Large intestine (tissue), 3 donors: ENCODE data around the gene STEEP1. TPM values are rescaled to one million over a fixed set of nuclear protein-coding genes. Genes with fewer than 3 reads are reported as not detected.
"Not testable (repeated sequence)": the region's sequence is repeated elsewhere in the genome, so short reads cannot be mapped to it uniquely, and the experiment has no call there.

ENCODE experiments used
- DNase-seq, 2 donors: peaks; one replicate each; pipeline versions ENCODE4 v3.0.0 to v3.0.0-alpha.2; 2013
- H3K27ac ChIP-seq: one replicate; pipeline ENCODE4 v1.5.1; 2013; ENCODE audit warnings: low read length
- H3K27me3 ChIP-seq: 2 replicates; pipeline ENCODE4 v1.6.1; 2013; ENCODE audit warnings: low read length; ENCODE audit not compliant: control insufficient read depth, insufficient read depth
- H3K36me3 ChIP-seq: 2 replicates; pipeline ENCODE4 v1.6.1; 2013; ENCODE audit warnings: low read length; ENCODE audit not compliant: control insufficient read depth, insufficient read depth
- H3K4me1 ChIP-seq: one replicate; pipeline ENCODE4 v1.6.1; 2013; ENCODE audit warnings: low read length; ENCODE audit not compliant: control insufficient read depth, insufficient read depth
- H3K4me3 ChIP-seq: one replicate; pipeline ENCODE4 v1.5.1; 2013; ENCODE audit warnings: low read length
- H3K9me3 ChIP-seq: one replicate; pipeline ENCODE4 v1.6.1; 2013; ENCODE audit warnings: mild to moderate bottlenecking, low read depth, low read length, moderate library complexity; ENCODE audit not compliant: control insufficient read depth
- WGBS: methylation state at CpG from one replicate; pipeline ENCODE4 v1.1.5; 2013; ENCODE audit warnings: low lambda C conversion rate; ENCODE audit not compliant: insufficient coverage; 5-methylcytosine and 5-hydroxymethylcytosine counted together
- polyA plus RNA-seq: library from polyadenylated mRNA; unstranded; fragments of 120-200 nt; gene quantifications from one replicate; pipeline ENCODE4 v1.2.1, GENCODE V29; 2013

Gene STEEP1
- polyA plus RNA-seq, 1 donor, result 24.5 TPM

GRCh38 chrX:119503484-119503861 lies 61.7 kb downstream of the STEEP1 start:
- H3K27ac ChIP-seq, result peak overlapping the region; percentile 95
- H3K9me3 ChIP-seq, result no peaks in the 10 kb centered on the region
- no peaks in the 10 kb centered on the region for H3K36me3 ChIP-seq
- H3K4me3 ChIP-seq, result no peak overlapping the region
- H3K27me3 ChIP-seq, result no peaks in the 10 kb centered on the region
- WGBS, result no CpG with 5 or more reads among the region's 2 CpGs
- no peak for DNase-seq
- peaks cover 45% of the 10 kb centered on the region for H3K4me1 ChIP-seq

GRCh38 chrX:119502727-119503483 lies 62.3 kb downstream of the STEEP1 start:
- DNase-seq, result peak; percentile 71 to 90
- no peaks in the 10 kb centered on the region for H3K36me3 ChIP-seq
- no peak overlapping the region for H3K4me3 ChIP-seq
- H3K4me1 ChIP-seq, result peaks cover 45% of the 10 kb centered on the region
- peak overlapping the region; percentile 95 for H3K27ac ChIP-seq
- no peaks in the 10 kb centered on the region for H3K9me3 ChIP-seq
- WGBS, result no CpG with 5 or more reads among the region's 11 CpGs
- no peaks in the 10 kb centered on the region for H3K27me3 ChIP-seq

DNA sequence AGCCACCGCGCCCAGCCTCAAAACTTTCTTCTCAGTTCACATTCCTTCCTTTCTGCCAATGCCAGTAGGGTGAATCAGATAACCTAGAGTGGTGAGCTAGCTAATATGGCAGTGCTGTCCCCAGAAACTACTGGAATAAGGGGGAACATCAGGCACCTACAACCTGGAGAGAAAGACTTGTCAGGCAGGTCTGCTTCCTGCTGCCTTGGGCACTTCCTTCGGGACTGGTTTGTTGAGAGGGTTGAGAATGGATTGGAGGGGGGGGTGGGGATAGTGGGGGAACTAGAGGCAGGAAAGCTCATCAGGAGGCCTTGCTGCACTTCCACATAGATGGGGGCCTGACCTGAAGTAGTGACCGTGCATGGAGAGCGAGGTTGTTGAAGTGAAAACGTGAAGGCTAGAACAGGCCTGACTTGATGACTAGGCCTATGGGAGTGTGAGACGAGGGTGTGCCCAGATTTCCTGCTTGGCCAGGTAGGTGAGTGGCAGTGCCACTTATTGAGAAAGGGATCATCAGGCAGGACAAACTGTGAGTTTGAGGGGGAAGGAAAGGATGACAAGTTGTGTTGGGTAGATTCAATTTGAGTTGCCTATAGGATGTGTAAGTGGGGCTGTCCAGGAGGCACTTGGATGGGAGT lies 63.6 kb downstream of the STEEP1 start:
- WGBS, result no CpG with 5 or more reads among the region's 7 CpGs
- Histone ChIP-seq H3K9me3 (no peaks in the 10 kb centered on the region), H3K4me1 (peaks cover 41% of the 10 kb centered on the region), H3K27ac (peak overlapping the region; percentile 95), H3K27me3 (no peaks in the 10 kb centered on the region), H3K36me3 (no peaks in the 10 kb centered on the region), H3K4me3 (no peak overlapping the region)
- DNase-seq, result no peak

DNA sequence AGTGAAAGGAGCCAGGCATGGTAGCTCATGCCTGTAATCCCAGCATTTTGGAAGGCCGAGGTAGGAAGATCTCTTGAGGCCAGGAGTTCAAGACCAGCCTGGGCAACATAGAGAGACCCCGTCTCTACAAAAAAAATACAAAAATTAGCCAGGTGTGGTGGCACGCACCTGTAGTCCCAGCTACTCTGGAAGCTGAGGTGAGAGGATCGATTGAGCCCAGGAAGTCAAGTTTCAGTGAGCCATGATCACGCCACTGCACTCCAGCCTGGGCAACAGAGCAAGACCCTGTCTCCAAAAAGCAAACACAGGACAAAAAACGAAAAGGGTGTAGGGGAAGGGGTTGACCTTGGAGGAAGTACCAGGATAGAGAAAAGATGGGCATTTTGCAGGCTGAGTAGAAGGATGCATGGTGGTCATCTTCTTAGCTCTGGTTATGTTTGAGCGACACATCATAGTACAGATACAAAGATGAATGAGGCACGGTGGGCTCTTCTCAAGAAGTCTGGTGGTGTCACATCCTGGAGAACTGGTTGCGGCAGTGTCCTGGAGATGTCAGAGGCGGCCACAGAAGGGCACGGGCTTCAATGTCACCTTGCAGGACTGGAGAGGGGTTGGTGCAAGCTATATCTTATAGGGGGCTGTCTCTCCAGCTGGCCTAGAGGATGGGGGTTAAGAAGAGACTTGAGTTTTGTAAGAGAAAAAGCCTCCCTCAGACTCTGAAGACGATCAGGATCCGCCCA lies 65.0 kb downstream of the STEEP1 start:
- no peaks in the 10 kb centered on the region for H3K36me3 ChIP-seq
- H3K4me1 ChIP-seq, result peaks cover 50% of the 10 kb centered on the region
- H3K27ac ChIP-seq, result peak overlapping the region; percentile 56
- no peak for DNase-seq
- no peaks in the 10 kb centered on the region for H3K27me3 ChIP-seq
- WGBS, result no CpG with 5 or more reads among the region's 13 CpGs
- H3K4me3 ChIP-seq, result no peak overlapping the region
- H3K9me3 ChIP-seq, result no peaks in the 10 kb centered on the region

DNA sequence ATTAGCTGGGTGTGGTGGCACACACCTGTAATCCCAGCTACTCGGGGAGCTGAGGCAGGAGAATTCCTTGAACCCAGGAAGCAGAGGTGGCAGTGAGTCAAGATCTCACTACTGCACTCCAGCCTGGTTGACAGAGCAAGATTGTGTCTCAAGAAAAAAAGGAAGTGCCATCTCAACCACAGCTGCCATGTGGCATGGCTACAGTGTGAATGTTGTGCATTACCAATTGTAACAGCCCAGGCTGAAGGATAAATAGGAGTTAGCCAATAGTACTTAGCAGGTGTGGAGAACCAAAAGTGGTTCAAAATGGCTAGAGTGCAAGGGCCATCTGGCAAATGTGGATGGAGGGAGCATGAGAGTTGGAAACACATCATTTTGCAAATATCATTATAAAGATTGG lies 68.0 kb downstream of the STEEP1 start:
- H3K36me3 ChIP-seq, result no peaks in the 10 kb centered on the region
- H3K9me3 ChIP-seq, result no peaks in the 10 kb centered on the region
- no peak overlapping the region for H3K4me3 ChIP-seq
- peaks cover 36% of the 10 kb centered on the region for H3K4me1 ChIP-seq
- no peak for DNase-seq
- H3K27me3 ChIP-seq, result no peaks in the 10 kb centered on the region
- peak overlapping the region; percentile 88 for H3K27ac ChIP-seq
- WGBS, result no CpG with 5 or more reads among the region's 1 CpG

GRCh38 chrX:119495734-119496726 lies 69.2 kb downstream of the STEEP1 start:
- WGBS, result no CpG with 5 or more reads among the region's 10 CpGs
- Histone ChIP-seq H3K4me3 (no peak overlapping the region), H3K27ac (peak overlapping the region; percentile 88), H3K36me3 (no peaks in the 10 kb centered on the region), H3K4me1 (peaks cover 31% of the 10 kb centered on the region), H3K27me3 (no peaks in the 10 kb centered on the region), H3K9me3 (no peaks in the 10 kb centered on the region)
- DNase-seq, result peak; percentile 62 to 78

DNA sequence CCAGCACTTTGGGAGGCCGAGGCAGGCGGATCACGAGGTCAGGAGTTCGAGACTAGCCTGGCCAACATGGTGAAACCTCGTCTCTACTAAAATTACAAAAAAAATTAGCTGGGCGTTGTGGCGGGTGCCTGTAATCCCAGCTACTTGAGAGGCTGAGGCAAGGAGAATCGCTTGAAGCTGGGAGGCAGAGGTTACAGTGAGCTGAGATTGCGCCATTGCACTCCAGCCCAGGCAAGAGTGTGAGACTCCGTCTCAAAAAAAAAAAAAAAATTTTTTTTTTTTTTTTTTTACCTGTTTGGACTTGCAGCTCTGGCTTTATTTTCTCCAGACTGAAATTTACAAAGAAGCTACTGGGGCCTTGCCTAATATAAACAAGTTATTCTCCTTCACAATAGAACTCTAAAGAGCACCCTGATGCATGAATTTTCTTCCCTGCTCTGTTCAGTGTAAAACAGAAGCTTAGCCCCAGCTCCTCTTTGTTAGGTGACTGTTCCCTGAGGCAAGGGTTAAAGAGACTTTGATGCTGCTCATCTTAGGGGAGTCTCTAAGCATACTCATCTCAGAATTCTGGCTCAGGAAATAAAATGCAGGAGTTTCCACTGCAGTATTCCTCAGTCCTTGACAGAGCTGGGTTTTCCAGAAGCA lies 71.2 kb downstream of the STEEP1 start:
- not testable (repeated sequence) for H3K27me3 ChIP-seq, H3K36me3 ChIP-seq, H3K9me3 ChIP-seq, DNase-seq, H3K4me3 ChIP-seq
- no CpG with 5 or more reads among the region's 10 CpGs for WGBS
- peak overlapping the region; percentile 88 for H3K27ac ChIP-seq
- H3K4me1 ChIP-seq, result peaks cover 22% of the 10 kb centered on the region

GRCh38 chrX:119492463-119492862 lies 72.7 kb downstream of the STEEP1 start:
- Histone ChIP-seq H3K36me3 (no peaks in the 10 kb centered on the region), H3K27me3 (no peaks in the 10 kb centered on the region), H3K4me1 (peaks cover 22% of the 10 kb centered on the region), H3K4me3 (no peak overlapping the region), H3K27ac (no peak overlapping the region), H3K9me3 (no peaks in the 10 kb centered on the region)
- no peak for DNase-seq
- WGBS, result no CpG with 5 or more reads among the region's 2 CpGs

DNA sequence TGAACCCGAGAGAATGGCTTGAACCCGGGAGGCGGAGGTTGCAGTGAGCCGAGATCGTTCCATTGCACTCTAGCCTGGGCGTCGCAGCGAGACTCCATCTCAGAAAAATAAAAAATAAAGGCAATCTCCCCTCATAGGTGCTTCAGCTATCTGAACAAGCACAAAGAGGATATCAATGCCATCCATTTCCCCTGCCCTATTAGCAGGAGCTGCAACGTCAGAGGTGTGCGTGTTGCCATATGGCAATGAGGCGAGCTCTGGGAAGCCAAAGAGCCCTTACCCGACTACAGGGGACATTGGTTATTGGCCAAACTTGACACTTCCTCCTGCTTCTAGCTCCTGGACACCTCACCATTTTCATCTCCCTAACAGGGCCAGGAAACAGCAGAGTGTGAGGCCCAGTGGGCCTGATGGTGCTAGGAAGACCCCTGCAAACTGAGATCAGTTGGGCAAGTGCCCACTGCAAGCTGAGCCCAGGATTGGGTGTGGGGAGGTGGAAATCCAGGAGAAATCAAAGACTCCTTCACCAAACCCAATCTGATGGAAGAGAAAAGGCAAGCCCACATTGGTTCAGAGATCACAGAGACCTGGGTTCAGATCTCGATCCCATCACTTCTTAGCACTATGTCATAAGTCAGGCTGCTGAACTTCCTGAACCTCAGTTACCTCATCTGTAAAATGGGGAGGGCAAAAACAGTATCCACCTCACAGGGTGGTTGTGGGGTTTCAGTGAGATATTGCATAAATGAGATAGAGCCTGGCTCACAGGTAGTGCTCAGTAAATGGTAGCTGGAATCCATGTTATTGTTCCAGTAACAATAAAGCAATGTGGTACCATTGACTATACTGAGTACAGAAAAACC lies 75.8 kb downstream of the STEEP1 start:
- no peaks in the 10 kb centered on the region for H3K4me1 ChIP-seq
- no peaks in the 10 kb centered on the region for H3K9me3 ChIP-seq
- H3K36me3 ChIP-seq, result no peaks in the 10 kb centered on the region
- H3K27me3 ChIP-seq, result no peaks in the 10 kb centered on the region
- H3K4me3 ChIP-seq, result no peak overlapping the region
- DNase-seq, result no peak
- no CpG with 5 or more reads among the region's 13 CpGs for WGBS
- H3K27ac ChIP-seq, result no peak overlapping the region
